ACC112 (cell line): ENCODE data around the gene UBTD1.

Source experiments
- H2AFZ ChIP-seq: fragments of 200-600 bp; sonication (generic); one replicate; pipeline ENCODE4 v1.6.0; 2017; ENCODE audit warnings: antibody characterized with exemption, low read length; ENCODE audit not compliant: unreplicated experiment
- H3K27ac ChIP-seq: fragments of 200-600 bp; sonication (generic); 2 replicates; pipeline ENCODE4 v1.5.1; 2014; ENCODE audit warnings: low read depth, mild to moderate bottlenecking, antibody characterized with exemption, low read length, moderate library complexity
- H3K27me3 ChIP-seq: fragments of 200-600 bp; sonication (generic); 2 replicates; pipeline ENCODE4 v1.6.1; 2014; ENCODE audit warnings: mild to moderate bottlenecking, antibody characterized with exemption, low read length, moderate library complexity, mixed read lengths; ENCODE audit not compliant: insufficient read depth
- H3K36me3 ChIP-seq: fragments of 200-600 bp; sonication (generic); 2 replicates; pipeline ENCODE4 v1.6.1; 2016; ENCODE audit warnings: mild to moderate bottlenecking, antibody characterized with exemption, low read length, moderate library complexity, mixed read lengths; ENCODE audit not compliant: insufficient read depth
- H3K4me1 ChIP-seq: fragments of 200-600 bp; sonication (generic); one replicate; pipeline ENCODE4 v1.6.1; 2016; ENCODE audit warnings: low read length, mixed read lengths; ENCODE audit not compliant: insufficient read depth, unreplicated experiment, control insufficient read depth
- H3K4me3 ChIP-seq: fragments of 200-600 bp; sonication (generic); 2 replicates; pipeline ENCODE4 v1.5.1; 2014; ENCODE audit warnings: mild to moderate bottlenecking, low read depth, low read length
- H3K79me2 ChIP-seq: fragments of 200-600 bp; sonication (generic); one replicate; pipeline ENCODE4 v1.6.0; 2016; ENCODE audit warnings: low read length; ENCODE audit not compliant: control insufficient read depth, unreplicated experiment, insufficient read depth

UBTD1 gene

GRCh38 chr10:97601268-97602215 lies 102.8 kb downstream of the UBTD1 start:
- no peak overlapping the region for H3K4me3 ChIP-seq
- no peaks in the 10 kb centered on the region for H3K79me2 ChIP-seq
- H2AFZ ChIP-seq = no peak overlapping the region
- H3K4me1 ChIP-seq = peaks cover 17% of the 10 kb centered on the region
- no peaks in the 10 kb centered on the region for H3K27me3 ChIP-seq
- H3K27ac ChIP-seq = no peak overlapping the region
- H3K36me3 ChIP-seq = no peaks in the 10 kb centered on the region

DNA sequence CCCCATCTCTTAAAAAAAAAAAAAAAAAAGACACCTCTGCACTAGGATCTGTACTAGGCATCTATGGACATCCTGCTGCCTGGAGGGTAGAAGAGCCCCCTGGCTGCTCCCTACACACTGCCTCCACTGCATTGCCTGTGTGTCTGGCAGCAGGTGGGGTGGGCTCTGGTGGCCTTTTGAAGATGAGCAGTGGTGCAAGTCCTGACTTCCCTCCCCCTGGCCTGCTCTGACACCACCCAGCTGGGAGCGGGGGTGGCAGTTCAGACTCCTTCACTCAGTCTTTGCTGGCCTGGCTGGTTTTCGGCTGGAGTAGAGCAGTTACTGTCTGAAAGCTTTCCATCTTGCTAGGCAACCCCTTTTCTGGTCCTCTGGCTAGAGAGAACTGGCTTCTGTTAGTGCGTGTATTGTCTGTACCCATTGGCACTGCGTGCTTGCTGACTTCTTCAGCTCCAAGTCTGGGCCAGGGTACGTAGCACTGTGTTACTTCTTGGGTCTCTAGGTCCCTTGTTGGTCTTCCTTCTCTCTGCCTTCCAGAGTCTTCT lies 108.4 kb downstream of the UBTD1 start:
- Histone ChIP-seq H3K4me3 (no peak overlapping the region), H3K79me2 (no peaks in the 10 kb centered on the region), H3K27me3 (no peaks in the 10 kb centered on the region), H3K27ac (no peak overlapping the region), H3K36me3 (no peaks in the 10 kb centered on the region), H3K4me1 (no peaks in the 10 kb centered on the region), H2AFZ (no peak overlapping the region)

DNA sequence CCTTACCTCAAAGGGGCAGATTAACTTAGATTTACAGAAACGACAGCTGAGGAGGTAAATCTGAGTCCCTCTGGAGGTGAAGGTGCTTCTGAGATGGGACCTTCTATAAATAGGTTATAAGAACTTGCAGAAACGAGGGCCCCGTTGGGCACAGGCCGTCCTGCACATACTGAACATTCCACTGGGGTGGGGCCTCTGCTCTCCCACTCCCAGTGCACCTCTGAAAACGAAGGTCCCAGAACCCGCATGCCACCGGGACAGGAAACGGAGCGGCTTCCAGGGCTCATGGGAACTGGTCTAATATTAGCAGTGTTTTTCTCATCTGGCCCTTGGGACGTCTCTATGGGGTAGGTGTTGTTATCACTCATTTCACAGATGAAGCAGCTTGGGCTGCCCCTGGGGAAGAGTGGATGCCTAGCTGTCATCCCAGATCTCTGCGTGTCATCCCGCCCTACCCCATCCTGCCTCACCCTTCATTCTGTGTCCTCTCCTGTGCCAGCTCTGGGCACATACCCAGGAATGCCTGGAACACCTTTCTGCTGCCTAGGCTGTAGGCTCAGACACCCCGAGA lies 110.4 kb downstream of the UBTD1 start:
- H3K27ac ChIP-seq = no peak overlapping the region
- no peak overlapping the region for H3K4me3 ChIP-seq
- H3K36me3 ChIP-seq = no peaks in the 10 kb centered on the region
- H3K27me3 ChIP-seq = no peaks in the 10 kb centered on the region
- H3K4me1 ChIP-seq = no peaks in the 10 kb centered on the region
- H3K79me2 ChIP-seq = no peaks in the 10 kb centered on the region
- H2AFZ ChIP-seq = no peak overlapping the region

DNA sequence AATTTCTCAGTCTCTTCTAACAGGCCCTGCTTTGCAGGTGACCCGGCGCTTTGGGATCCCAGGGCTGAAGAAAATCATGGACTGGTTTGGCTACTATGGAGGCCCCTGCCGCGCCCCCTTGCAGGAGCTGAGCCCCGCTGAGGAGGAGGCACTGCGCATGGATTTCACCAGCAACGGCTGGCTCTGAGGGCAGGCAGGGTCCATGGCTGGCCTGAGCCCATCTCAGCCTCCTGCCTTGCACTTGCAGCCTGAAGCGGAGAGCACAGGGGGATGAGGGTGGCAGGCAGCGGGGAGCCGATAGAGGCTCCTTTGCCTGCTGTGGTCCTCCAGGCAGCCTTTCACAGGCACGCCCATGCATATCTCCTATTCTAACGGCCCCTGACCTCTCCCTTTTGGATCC lies 112.7 kb downstream of the UBTD1 start:
- Histone ChIP-seq H3K27ac (no peak overlapping the region), H3K79me2 (no peaks in the 10 kb centered on the region), H3K27me3 (no peaks in the 10 kb centered on the region), H3K4me3 (no peak overlapping the region), H3K4me1 (no peaks in the 10 kb centered on the region), H3K36me3 (no peaks in the 10 kb centered on the region), H2AFZ (no peak overlapping the region)

DNA sequence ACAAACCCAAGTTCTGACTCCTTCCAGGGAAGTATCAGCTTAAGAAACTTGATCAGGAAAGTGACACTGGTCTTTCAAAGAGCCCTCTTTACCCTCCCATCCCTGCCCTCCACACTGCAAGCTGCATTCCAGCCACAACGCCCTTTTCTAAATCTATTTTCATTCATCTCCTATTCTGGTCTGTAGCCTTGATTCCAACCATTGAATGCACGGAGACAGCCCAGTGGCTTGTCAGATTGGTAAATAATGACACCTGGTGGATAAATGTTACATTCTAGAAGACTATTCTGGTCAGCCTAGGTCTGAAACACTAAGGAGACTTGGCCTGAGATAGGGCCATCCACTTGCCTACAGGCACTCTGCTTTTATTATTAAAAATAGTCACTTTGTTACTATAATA lies 113.7 kb downstream of the UBTD1 start:
- Histone ChIP-seq H2AFZ (no peak overlapping the region), H3K36me3 (no peaks in the 10 kb centered on the region), H3K4me3 (no peak overlapping the region), H3K27me3 (no peaks in the 10 kb centered on the region), H3K4me1 (no peaks in the 10 kb centered on the region), H3K79me2 (no peaks in the 10 kb centered on the region), H3K27ac (no peak overlapping the region)

GRCh38 chr10:97618285-97618684 lies 119.6 kb downstream of the UBTD1 start:
- H3K4me3 ChIP-seq = no peak overlapping the region
- H3K79me2 ChIP-seq = no peaks in the 10 kb centered on the region
- H3K27ac ChIP-seq = no peak overlapping the region
- H2AFZ ChIP-seq = no peak overlapping the region
- no peaks in the 10 kb centered on the region for H3K4me1 ChIP-seq
- H3K27me3 ChIP-seq = no peaks in the 10 kb centered on the region
- no peaks in the 10 kb centered on the region for H3K36me3 ChIP-seq

DNA sequence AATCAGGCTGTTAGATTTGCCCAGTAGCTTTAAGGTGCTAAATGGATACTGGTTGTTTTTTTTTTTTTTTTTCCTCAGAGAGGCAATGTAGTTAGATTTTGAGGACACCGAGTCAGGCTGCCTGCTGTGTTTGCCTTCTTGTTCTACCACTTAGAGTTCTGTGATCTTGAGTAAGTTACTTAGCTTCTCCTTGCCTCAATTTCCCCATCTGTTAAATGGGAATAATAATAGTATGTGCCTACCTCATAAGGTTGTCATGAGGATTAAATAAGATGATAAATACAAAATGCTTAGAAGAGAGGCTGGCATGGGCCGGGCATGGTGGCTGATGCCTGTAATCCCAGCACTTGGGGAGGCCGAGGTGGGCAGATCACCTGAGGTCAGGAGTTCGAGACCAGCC lies 120.0 kb downstream of the UBTD1 start:
- Histone ChIP-seq H3K4me3 (no peak overlapping the region), H3K27ac (no peak overlapping the region), H3K4me1 (no peaks in the 10 kb centered on the region), H3K36me3 (no peaks in the 10 kb centered on the region), H2AFZ (no peak overlapping the region), H3K79me2 (no peaks in the 10 kb centered on the region), H3K27me3 (no peaks in the 10 kb centered on the region)
